ENCODE measurements around the gene SNX22. TPM values are rescaled to one million over a fixed set of nuclear protein-coding genes. Genes with fewer than 3 reads are reported as not detected.
A peak's percentile ranks its signal among the peaks of the same experiment; 100 is the strongest.
"Not testable (repeated sequence)": the region's sequence is repeated elsewhere in the genome, so short reads cannot be mapped to it uniquely, and the experiment has no call there.

SNX22 gene
- 10 to 100 TPM; 12.2 to 15.9 TPM for total RNA-seq

DNA sequence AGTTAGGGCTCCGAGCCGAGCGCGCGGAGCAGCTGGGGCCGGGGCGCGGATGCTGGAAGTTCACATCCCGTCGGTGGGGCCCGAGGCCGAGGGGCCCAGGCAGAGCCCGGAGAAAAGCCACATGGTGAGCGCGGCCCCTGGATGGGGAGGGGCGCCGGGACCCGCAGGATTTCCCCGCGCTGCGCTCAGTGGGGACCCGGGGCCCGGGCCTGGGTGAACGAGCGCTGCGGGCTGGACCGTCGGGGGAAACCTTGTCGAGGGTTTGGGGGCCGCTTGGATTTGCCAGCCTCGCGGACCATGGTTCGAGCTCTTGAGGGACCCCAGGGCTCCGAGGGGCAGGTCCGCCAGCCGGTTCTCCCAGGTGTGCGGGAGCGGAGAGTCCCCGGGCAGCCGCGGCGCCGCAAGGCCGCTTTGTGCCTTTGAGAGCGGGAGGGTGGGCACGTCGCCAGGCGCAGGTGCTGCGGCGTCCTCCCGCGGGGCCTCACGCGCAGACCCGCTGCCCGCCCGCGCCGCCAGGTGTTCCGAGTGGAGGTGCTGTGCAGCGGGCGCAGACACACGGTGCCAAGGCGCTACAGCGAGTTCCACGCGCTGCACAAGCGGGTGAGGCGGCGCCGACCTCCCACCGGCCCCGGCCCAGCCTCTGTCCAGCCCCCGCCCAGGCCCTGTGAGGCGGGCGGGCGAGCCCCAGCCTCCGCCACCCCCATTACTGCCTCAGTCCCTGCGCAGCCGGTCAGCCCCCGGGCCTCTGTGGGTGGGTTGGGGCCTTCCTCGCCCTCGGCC lies at the start of gene SNX22:
Gene SNX22 (plus strand): TSS at position 5 of the 780 bp plus-strand sequence. CDS start 45 bp downstream, at position 50.
- DNase-seq (ENCODE audit: low spot score): no peak
- WGBS: 3% methylated on average over 79 of the region's 83 CpGs
- Histone ChIP-seq H3K27ac (peak within 1 kb of the TSS; percentile 34 to 46), H3K36me3 (peaks cover 10 to 12% of the 10 kb centered on the region in 2 donors), H3K4me3 (peak within 1 kb of the TSS; percentile 38 to 57), H3K4me1 (replicated peaks) (peaks cover 4% of the 10 kb centered on the region), H3K27me3 (replicated peaks; ENCODE audit: insufficient read depth) (no peaks in the 10 kb centered on the region), H3K9me3 (no peaks in the 10 kb centered on the region)
- TF ChIP-seq, protein P1, sequence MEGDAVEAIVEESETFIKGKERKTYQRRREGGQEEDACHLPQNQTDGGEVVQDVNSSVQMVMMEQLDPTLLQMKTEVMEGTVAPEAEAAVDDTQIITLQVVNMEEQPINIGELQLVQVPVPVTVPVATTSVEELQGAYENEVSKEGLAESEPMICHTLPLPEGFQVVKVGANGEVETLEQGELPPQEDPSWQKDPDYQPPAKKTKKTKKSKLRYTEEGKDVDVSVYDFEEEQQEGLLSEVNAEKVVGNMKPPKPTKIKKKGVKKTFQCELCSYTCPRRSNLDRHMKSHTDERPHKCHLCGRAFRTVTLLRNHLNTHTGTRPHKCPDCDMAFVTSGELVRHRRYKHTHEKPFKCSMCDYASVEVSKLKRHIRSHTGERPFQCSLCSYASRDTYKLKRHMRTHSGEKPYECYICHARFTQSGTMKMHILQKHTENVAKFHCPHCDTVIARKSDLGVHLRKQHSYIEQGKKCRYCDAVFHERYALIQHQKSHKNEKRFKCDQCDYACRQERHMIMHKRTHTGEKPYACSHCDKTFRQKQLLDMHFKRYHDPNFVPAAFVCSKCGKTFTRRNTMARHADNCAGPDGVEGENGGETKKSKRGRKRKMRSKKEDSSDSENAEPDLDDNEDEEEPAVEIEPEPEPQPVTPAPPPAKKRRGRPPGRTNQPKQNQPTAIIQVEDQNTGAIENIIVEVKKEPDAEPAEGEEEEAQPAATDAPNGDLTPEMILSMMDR (IDR thresholded peaks at IDR 0.05): no peak
- TF ChIP-seq POLR2AphosphoS5 (IDR thresholded peaks at IDR 0.05): no peak
- no peak for TF ChIP-seq POLR2A (IDR thresholded peaks at IDR 0.05)
- intact Hi-C loops (cut with DNase I): no loop called here

DNA sequence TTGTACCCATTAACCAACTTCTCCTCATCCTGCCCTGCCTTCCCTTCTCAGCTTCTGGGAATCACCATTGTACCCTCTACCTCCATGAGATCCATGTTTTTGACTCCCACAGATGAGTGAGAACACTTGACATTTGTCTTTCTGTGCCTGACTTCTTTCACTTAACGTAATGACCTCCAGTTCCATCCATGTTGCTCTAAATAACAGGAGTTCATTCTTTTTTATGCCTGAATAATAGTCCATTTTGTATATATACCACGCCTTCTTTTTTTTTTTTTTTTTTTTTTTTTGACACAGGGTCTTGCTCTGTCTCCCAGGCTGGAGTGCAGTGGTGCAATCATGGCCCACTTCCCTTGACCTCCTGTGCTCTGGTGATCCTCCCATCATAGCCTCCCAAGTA lies 49.0 kb upstream of the SNX22 start:
- Histone ChIP-seq H3K9me3 (no peaks in the 10 kb centered on the region), H3K4me1 (replicated peaks) (peaks cover 8% of the 10 kb centered on the region), H3K36me3 (no peaks in the 10 kb centered on the region), H3K4me3 (no peak overlapping the region), H3K27ac (no peak overlapping the region), H3K27me3 (replicated peaks; ENCODE audit: insufficient read depth) (no peaks in the 10 kb centered on the region)
- 98% methylated on average over 2 of the region's 2 CpGs for WGBS
- no peak for DNase-seq (ENCODE audit: low spot score)
- intact Hi-C loops (cut with DNase I): no loop called here
- TF ChIP-seq POLR2A (IDR thresholded peaks at IDR 0.05): no peak
- TF ChIP-seq, protein P1 (IDR thresholded peaks at IDR 0.05): no peak

DNA sequence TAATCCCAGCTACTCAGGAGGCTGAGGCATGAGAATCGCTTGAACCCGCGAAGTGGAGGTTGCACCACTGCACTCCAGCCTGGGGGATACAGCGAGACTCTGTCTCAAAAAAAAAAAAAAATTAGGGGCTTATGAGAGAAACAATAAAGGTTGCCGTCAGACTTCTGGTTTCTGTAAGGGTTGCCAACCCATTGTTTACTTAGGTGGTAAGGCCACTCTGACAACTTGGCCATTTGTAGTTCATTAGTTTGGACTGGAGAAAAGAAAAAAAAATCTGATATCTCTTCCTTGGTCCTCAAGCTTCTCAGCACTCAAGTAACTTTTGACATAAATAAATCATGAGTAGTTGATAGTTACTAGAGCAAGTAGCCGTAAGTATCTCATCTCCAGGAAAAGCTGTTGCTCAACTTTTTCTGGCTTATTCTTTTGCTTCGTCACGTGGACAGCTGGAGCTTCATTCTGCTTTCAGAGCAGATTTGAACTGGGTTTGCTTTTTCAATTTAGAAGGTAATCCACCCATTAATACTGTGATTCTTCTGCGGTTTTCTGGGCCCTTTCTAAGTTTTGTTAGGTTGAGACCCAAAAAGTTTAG lies 46.3 kb upstream of the SNX22 start:
- TF ChIP-seq POLR2AphosphoS5 (IDR thresholded peaks at IDR 0.05) (peak; percentile 66), POLR2A (IDR thresholded peaks at IDR 0.05) (no peak)
- peak; percentile 23 for DNase-seq (ENCODE audit: low spot score)
- H3K9me3 ChIP-seq: no peaks in the 10 kb centered on the region
- WGBS: 59% methylated on average over 9 of the region's 9 CpGs
- H3K27me3 ChIP-seq (replicated peaks; ENCODE audit: insufficient read depth): no peaks in the 10 kb centered on the region
- H3K27ac ChIP-seq: no peak overlapping the region
- H3K4me1 ChIP-seq (replicated peaks): peaks cover 3% of the 10 kb centered on the region
- intact Hi-C loops (cut with DNase I): no loop called here
- H3K4me3 ChIP-seq: no peak overlapping the region
- no peaks in the 10 kb centered on the region for H3K36me3 ChIP-seq

DNA sequence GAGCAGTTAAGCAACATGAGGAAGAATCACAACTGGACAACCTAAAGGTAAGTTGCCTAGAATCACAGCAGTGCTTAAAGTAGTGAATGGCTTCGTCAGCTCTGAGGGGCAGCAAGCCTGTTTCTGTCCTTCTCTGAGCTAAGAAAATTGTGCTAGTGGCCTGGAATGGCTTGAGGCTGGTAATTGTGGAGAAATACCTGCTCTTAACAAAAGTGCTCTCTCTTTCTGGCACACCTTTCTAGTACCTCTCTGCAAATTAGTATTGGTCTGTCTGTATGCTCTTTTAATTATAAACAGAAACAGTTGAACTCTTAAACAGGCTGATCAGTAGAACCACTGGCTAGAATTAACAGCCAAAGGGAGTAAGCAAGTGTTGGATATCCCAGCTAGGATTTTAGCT lies 44.2 kb upstream of the SNX22 start:
- Histone ChIP-seq H3K27me3 (replicated peaks; ENCODE audit: insufficient read depth) (no peaks in the 10 kb centered on the region), H3K36me3 (no peaks in the 10 kb centered on the region), H3K4me1 (replicated peaks) (no peaks in the 10 kb centered on the region), H3K4me3 (no peak overlapping the region), H3K9me3 (no peaks in the 10 kb centered on the region), H3K27ac (no peak overlapping the region)
- intact Hi-C loops (cut with DNase I): no loop called here
- 93% methylated on average over 1 of the region's 1 CpG for WGBS
- TF ChIP-seq POLR2AphosphoS5 (IDR thresholded peaks at IDR 0.05) (no peak), POLR2A (IDR thresholded peaks at IDR 0.05) (no peak)
- TF ChIP-seq, protein P1 (IDR thresholded peaks at IDR 0.05): no peak
- no peak for DNase-seq (ENCODE audit: low spot score)

DNA sequence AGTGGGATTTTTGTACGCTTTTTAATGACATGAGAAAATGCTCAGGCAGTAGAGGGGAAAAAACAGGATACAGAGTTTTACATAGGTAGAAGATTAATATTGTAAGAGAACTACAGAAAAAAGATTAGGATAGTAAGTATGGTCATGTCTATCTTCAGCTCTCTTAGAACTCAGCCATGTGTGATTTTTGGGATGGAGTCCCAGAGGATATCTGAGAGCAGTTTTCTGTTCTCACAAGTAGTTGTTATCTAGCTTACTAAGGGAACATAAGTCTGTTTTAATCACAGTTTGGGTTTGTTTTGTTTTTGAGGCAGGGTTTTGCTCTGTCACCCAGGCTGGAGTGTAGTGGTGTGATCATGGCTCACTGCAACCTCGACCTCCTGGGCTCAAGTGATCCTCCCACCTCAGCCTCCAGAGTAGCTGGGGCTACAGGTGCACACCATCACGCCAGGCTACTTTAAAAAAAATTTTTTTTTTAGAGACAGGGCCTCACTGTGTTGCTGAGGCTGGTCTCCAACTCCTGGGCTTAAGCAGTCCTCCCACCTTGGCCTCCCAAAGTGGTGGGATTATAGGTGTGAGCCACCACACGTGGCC lies 41.3 kb upstream of the SNX22 start:
- WGBS: 92% methylated on average over 4 of the region's 4 CpGs
- H3K27me3 ChIP-seq (replicated peaks; ENCODE audit: insufficient read depth); H3K4me1 ChIP-seq (replicated peaks); H3K9me3 ChIP-seq; intact Hi-C loops (cut with DNase I); H3K4me3 ChIP-seq; H3K36me3 ChIP-seq; H3K27ac ChIP-seq; DNase-seq (ENCODE audit: low spot score): not testable (repeated sequence)

All from prostate gland (tissue), 2 donors.